Fibroblast of lung (primary cell): ENCODE results near the gene BABAM2.
"Not testable (repeated sequence)": the region's sequence is repeated elsewhere in the genome, so short reads cannot be mapped to it uniquely, and the experiment has no call there.

ENCODE experiments used
- CTCF ChIP-seq, 2 donors: IDR thresholded peaks in 1 of 2; conservative IDR thresholded peaks in 1 of 2; 1 replicate in 1 of 2; 2 replicates in 1 of 2; pipeline ENCODE4 v1.5.1; 2011 to 2012; ENCODE audit warnings: low read length in 2 of 2, control low read depth in 1 of 2, inconsistent platforms in 1 of 2, low read depth in 1 of 2, mild to moderate bottlenecking in 1 of 2
- EZH2 ChIP-seq: IDR thresholded peaks from 2 replicates; pipeline ENCODE4 v1.5.1; 2012; ENCODE audit warnings: low read length, control low read depth, mild to moderate bottlenecking; ENCODE audit errors: missing control alignments

GRCh38 chr2:27968957-27969356 is 78.4 kb downstream of the BABAM2 start:
- not testable (repeated sequence) for TF ChIP-seq EZH2; CTCF (conservative IDR thresholded peaks at IDR 0.05 in 1 of 2, IDR thresholded peaks at IDR 0.05 in 1 of 2; ENCODE audit: low read depth in 1 of 2, low read length in 2 of 2)
